Psoas muscle (tissue), 8 donors: ENCODE data around the gene SORCS3. TPM values are rescaled to one million over a fixed set of nuclear protein-coding genes. Genes with fewer than 3 reads are reported as not detected.

Experiments used
- ATAC-seq, 4 donors: fragments of 200-7000 bp; cut with Tn5 transposase; one replicate each; pipeline ENCODE4 v1.9.1; 2020; ENCODE audit warnings: moderate library complexity in 3 of 4, mild to moderate bottlenecking in 2 of 4
- DNase-seq, 2 donors: peaks; one replicate each; pipeline ENCODE4 v3.0.0-alpha.2; 2020
- H3K27ac ChIP-seq: fragments of 200-600 bp; one replicate; pipeline ENCODE4 v1.8.0; 2022
- H3K27me3 ChIP-seq, 3 donors: fragments of 200-600 bp in 1 of 3; one replicate each; pipeline versions ENCODE4 v1.6.1 to v1.8.0; 2013 to 2022; ENCODE audit warnings: low read length in 2 of 3, mild to moderate bottlenecking in 2 of 3, moderate library complexity in 1 of 3; ENCODE audit not compliant: insufficient read depth in 3 of 3
- H3K36me3 ChIP-seq, 2 donors: fragments of 200-600 bp in 1 of 2; one replicate each; pipeline versions ENCODE4 v1.6.1 to v1.8.0; 2013 to 2022; ENCODE audit warnings: low read depth in 1 of 2, mild to moderate bottlenecking in 1 of 2, moderate library complexity in 1 of 2; ENCODE audit not compliant: insufficient read depth in 1 of 2
- H3K4me1 ChIP-seq: fragments of 200-600 bp; one replicate; pipeline ENCODE4 v1.8.0; 2022
- H3K4me3 ChIP-seq: fragments of 200-600 bp; one replicate; pipeline ENCODE4 v1.8.0; 2022; ENCODE audit warnings: mild to moderate bottlenecking
- H3K9me3 ChIP-seq: fragments of 200-600 bp; one replicate; pipeline ENCODE4 v1.8.0; 2022
- CTCF ChIP-seq: fragments of 200-600 bp; IDR thresholded peaks from one replicate; pipeline ENCODE4 v1.8.0; 2022; ENCODE audit warnings: antibody characterized with exemption
- WGBS, 3 donors: extraction: QIAGEN DNeasy Blood & Tissue Kit; methylation state at CpG; one replicate each; pipeline versions ENCODE4 v1.1.6 to v1.1.7; 2013; 5-methylcytosine and 5-hydroxymethylcytosine counted together
- intact Hi-C, 2 donors: fragments of 100-400 bp; cut with DNase I; formaldehyde crosslinking; loops; one replicate each; pipeline versions ENCODE4 v1.11.0 to v1.14.2; 2022
- polyA plus RNA-seq, 3 donors: library from polyadenylated mRNA; stranded (reverse); fragments of 200-250 nt; gene quantifications; one replicate each; pipeline ENCODE4 v1.2.3, GENCODE V29; 2013
- total RNA-seq, 4 donors: library from RNA; stranded (reverse); fragmentation: NEBNext Ultra II Directional in 2 of 4; extraction: Animal tissue kit (Norgen Biotek cat#: 25700) in 2 of 4; gene quantifications; one replicate each; pipeline versions ENCODE4 v1.2.1 to v1.2.4, GENCODE V29; 2021 to 2023
- donor health status: healthy with polysubstance abuse.
- donor health status: DM: no; HTN: no; CAD: no; lungs with moderate emphysema.
- donor health status: Bipolar disorder and iron deficiency.
- donor health status: healthy.
- donor health status: DM: yes; HTN: yes; CAD: no.
- donor health status: DM: no; HTN: no; CAD: no.
- donor health status: DM: no; HTN: no; CAD: no.
- donor health status: DM: yes; HTN: yes; CAD: no.

The SORCS3 gene
- total and polyA plus RNA-seq, 7 donors, result 0.01 TPM; not detected in 6

DNA sequence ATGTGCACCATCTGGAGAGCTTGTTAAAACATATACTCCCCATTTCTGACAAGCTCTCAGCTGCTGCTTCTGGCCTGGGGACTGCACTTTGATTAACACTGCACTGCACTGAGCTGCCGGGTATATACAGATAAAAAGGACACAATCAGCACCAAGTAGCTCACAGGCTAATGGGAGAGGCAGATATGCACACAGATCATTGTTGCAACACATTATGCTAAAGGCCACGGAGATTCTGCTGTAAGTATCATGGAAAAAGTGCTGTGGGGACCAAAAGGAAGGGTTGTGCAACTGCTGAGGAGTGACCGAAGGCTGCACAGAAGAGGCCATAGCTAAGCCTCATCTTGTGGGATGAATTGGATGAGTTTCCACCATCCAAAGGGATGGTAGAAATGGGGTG, 455.2 kb downstream of the SORCS3 start:
- ATAC-seq (no peak), DNase-seq (no peak)
- no peaks in the 10 kb centered on the region for H3K9me3 ChIP-seq
- intact Hi-C loops, result no loop called here
- no peak overlapping the region for H3K27ac ChIP-seq
- no peak for TF ChIP-seq CTCF
- H3K36me3 ChIP-seq, result no peaks in the 10 kb centered on the region
- H3K27me3 ChIP-seq, result no peaks in the 10 kb centered on the region
- H3K4me1 ChIP-seq, result no peaks in the 10 kb centered on the region
- WGBS, 3 donors, result 69 to 74% (median 69%) methylated on average over 3 of the region's 3 CpGs
- H3K4me3 ChIP-seq, result no peak overlapping the region

DNA sequence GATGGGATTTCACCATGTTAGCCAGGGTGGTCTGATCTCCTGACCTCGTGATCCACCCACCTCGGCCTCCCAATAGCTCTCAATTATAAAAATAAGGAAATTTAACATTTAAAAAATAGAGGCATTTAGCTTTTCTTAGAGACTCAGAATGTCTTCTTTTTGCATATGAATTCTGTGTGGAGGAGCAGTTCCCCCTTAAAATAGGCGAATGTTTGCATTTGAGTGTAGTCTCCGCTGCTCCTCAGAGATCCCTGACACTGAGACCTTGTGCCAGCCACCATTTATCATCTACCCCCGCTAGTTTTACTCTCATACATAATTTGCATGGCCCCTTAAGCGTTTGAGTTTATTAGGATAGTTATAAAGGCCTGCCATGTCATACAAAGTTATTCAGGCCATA, 461.9 kb downstream of the SORCS3 start:
- Histone ChIP-seq H3K4me1 (no peaks in the 10 kb centered on the region), H3K36me3 (no peaks in the 10 kb centered on the region), H3K27ac (no peak overlapping the region), H3K9me3 (no peaks in the 10 kb centered on the region), H3K27me3 (no peaks in the 10 kb centered on the region), H3K4me3 (no peak overlapping the region)
- intact Hi-C loops, result no loop called here
- 52 to 61% (median 58%) methylated on average over 6 of the region's 6 CpGs for WGBS, 3 donors
- DNase-seq (no peak), ATAC-seq (no peak)
- no peak for TF ChIP-seq CTCF

DNA sequence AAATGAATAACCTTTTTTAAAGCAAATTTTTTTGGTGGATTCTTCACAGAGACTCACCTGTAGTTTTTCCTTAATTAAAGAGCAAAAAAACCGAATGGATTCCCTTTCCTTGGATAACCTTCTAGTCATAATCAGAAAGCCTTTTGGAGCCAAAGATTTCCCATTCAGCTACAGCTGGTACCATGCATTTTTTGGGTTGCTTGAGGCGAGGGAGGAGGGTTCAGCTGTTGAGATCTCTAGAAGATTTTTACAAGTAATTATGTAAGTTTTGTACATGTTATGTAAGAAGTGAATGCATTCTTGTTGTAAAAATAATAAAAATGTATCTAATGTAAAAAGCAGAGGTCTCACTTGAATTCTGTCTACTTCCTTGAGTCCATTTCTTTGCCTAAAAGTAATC, 463.2 kb downstream of the SORCS3 start:
- 39 to 48% (median 41%) methylated on average over 2 of the region's 2 CpGs for WGBS, 3 donors
- Histone ChIP-seq H3K4me1 (no peaks in the 10 kb centered on the region), H3K36me3 (no peaks in the 10 kb centered on the region), H3K27ac (no peak overlapping the region), H3K27me3 (no peaks in the 10 kb centered on the region), H3K9me3 (no peaks in the 10 kb centered on the region), H3K4me3 (no peak overlapping the region)
- TF ChIP-seq CTCF, result no peak
- DNase-seq (no peak), ATAC-seq (no peak)
- intact Hi-C loops, result no loop called here

GRCh38 chr10:105109164-105109563, 468.1 kb downstream of the SORCS3 start:
- no peaks in the 10 kb centered on the region for H3K27me3 ChIP-seq
- 89 to 97% (median 91%) methylated on average over 1 of the region's 1 CpG for WGBS, 3 donors

More at GRCh38 chr10:105109164-105109563, 468.1 kb downstream of the SORCS3 start:
- intact Hi-C loops, result no loop called here
- DNase-seq, result no peak
- no peak for ATAC-seq
- no peak overlapping the region for H3K27ac ChIP-seq
- no peaks in the 10 kb centered on the region for H3K9me3 ChIP-seq
- no peaks in the 10 kb centered on the region for H3K4me1 ChIP-seq
- no peaks in the 10 kb centered on the region for H3K36me3 ChIP-seq
- H3K4me3 ChIP-seq, result no peak overlapping the region
- TF ChIP-seq CTCF, result no peak
